ENCODE data around the gene HAUS3. TPM values are rescaled to one million over a fixed set of nuclear protein-coding genes. Genes with fewer than 3 reads are reported as not detected.

HAUS3 gene
- total and polyA plus RNA-seq, 5 experiments from 2014 or later, result 16.3 to 30.1 (median 22.2) TPM

GRCh38 chr4:2273657-2274319, 31.9 kb upstream of the HAUS3 start:
- DNase-seq (no peak), ATAC-seq (no peak)
- no peaks in the 10 kb centered on the region for H3K27me3 Mint-ChIP-seq
- POLR2A ChIA-PET, result interaction anchor here (0.7 kb wide), 1 partner anchor 139 kb away, joined by 3 read pairs; no protein-coding TSS in a partner anchor
- H3K27ac Mint-ChIP-seq, result peak overlapping the region in 1 of 10 donors; percentile 32
- H3K4me1 Mint-ChIP-seq, result peaks cover 0 to 4% (median 0%) of the 10 kb centered on the region in 4 donors
- no peaks in the 10 kb centered on the region for H3K36me3 Mint-ChIP-seq
- H3K9me3 Mint-ChIP-seq, result no peaks in the 10 kb centered on the region
- H3K4me3 Mint-ChIP-seq, result no peak overlapping the region

- Mint-ChIP-seq H3K36me3 (no peaks in the 10 kb centered on the region), H3K27ac (peak overlapping the region in 1 of 10 donors; percentile 66), H3K9me3 (no peaks in the 10 kb centered on the region), H3K4me1 (peaks cover 0 to 4% (median 0%) of the 10 kb centered on the region in 4 donors), H3K27me3 (no peaks in the 10 kb centered on the region), H3K4me3 (no peak overlapping the region)
- ATAC-seq (no peak), DNase-seq (no peak)
- POLR2A ChIA-PET, result no interaction called here
These were observed 31.3 kb upstream of the HAUS3 start for GRCh38 chr4:2273221-2273620.

- Mint-ChIP-seq H3K36me3 (no peaks in the 10 kb centered on the region), H3K4me1 (peaks cover 0 to 4% (median 0%) of the 10 kb centered on the region in 4 donors), H3K9me3 (no peaks in the 10 kb centered on the region), H3K27me3 (no peaks in the 10 kb centered on the region), H3K27ac (no peak overlapping the region), H3K4me3 (no peak overlapping the region)
- ATAC-seq (no peak), DNase-seq (no peak)
- POLR2A ChIA-PET, result no interaction called here
These were observed 30.9 kb upstream of the HAUS3 start for GRCh38 chr4:2272828-2273120.

GRCh38 chr4:2272026-2272827, 30.3 kb upstream of the HAUS3 start:
- Mint-ChIP-seq H3K9me3 (no peaks in the 10 kb centered on the region), H3K4me3 (no peak overlapping the region), H3K4me1 (peaks cover 0 to 4% (median 0%) of the 10 kb centered on the region in 4 donors), H3K27me3 (no peaks in the 10 kb centered on the region), H3K27ac (peak overlapping the region in 1 of 10 donors; percentile 62), H3K36me3 (no peaks in the 10 kb centered on the region)
- no peak for ATAC-seq
- no peak for DNase-seq
- POLR2A ChIA-PET, result interaction anchor here (1.2 kb wide), 1 partner anchor 10 kb away, joined by 3 read pairs; no protein-coding TSS in a partner anchor

GRCh38 chr4:2271279-2272025, 29.5 kb upstream of the HAUS3 start:
- Mint-ChIP-seq H3K27me3 (no peaks in the 10 kb centered on the region), H3K27ac (no peak overlapping the region), H3K36me3 (no peaks in the 10 kb centered on the region), H3K4me1 (peaks cover 0 to 4% (median 0%) of the 10 kb centered on the region in 4 donors), H3K9me3 (no peaks in the 10 kb centered on the region), H3K4me3 (no peak overlapping the region)
- POLR2A ChIA-PET, result interaction anchor here (1.2 kb wide), 1 partner anchor 9 kb away, joined by 3 read pairs; no protein-coding TSS in a partner anchor
- ATAC-seq (no peak), DNase-seq (no peak)

- no peaks in the 10 kb centered on the region for H3K9me3 Mint-ChIP-seq
- no peak for ATAC-seq
- POLR2A ChIA-PET, result interaction anchor here (0.6 to 1.2 kb wide), 2 partner anchors 8 to 271 kb away, joined by 3 read pairs; no protein-coding TSS in a partner anchor
- H3K4me3 Mint-ChIP-seq, result no peak overlapping the region
- no peaks in the 10 kb centered on the region for H3K27me3 Mint-ChIP-seq
- peaks cover 0 to 4% (median 0%) of the 10 kb centered on the region in 4 donors for H3K4me1 Mint-ChIP-seq
- DNase-seq, result no peak
- no peak overlapping the region for H3K27ac Mint-ChIP-seq
- no peaks in the 10 kb centered on the region for H3K36me3 Mint-ChIP-seq
These were observed 28.6 kb upstream of the HAUS3 start for GRCh38 chr4:2270341-2271165.

GRCh38 chr4:2269618-2270163, 27.8 kb upstream of the HAUS3 start:
- H3K27me3 Mint-ChIP-seq, result no peaks in the 10 kb centered on the region
- H3K9me3 Mint-ChIP-seq, result no peaks in the 10 kb centered on the region
- no peak overlapping the region for H3K27ac Mint-ChIP-seq
- no peak for ATAC-seq
- POLR2A ChIA-PET, result no interaction called here
- no peaks in the 10 kb centered on the region for H3K36me3 Mint-ChIP-seq
- H3K4me1 Mint-ChIP-seq, result peaks cover 0 to 4% (median 0%) of the 10 kb centered on the region in 4 donors
- no peak overlapping the region for H3K4me3 Mint-ChIP-seq
- no peak for DNase-seq

- no peak overlapping the region for H3K4me3 Mint-ChIP-seq
- no peaks in the 10 kb centered on the region for H3K27me3 Mint-ChIP-seq
- ATAC-seq, result no peak
- H3K36me3 Mint-ChIP-seq, result no peaks in the 10 kb centered on the region
- peaks cover 0 to 4% (median 0%) of the 10 kb centered on the region in 4 donors for H3K4me1 Mint-ChIP-seq
- no peak for DNase-seq
- no peaks in the 10 kb centered on the region for H3K9me3 Mint-ChIP-seq
- no peak overlapping the region for H3K27ac Mint-ChIP-seq
- POLR2A ChIA-PET, result no interaction called here
These were observed 27.2 kb upstream of the HAUS3 start for GRCh38 chr4:2269206-2269531.

GRCh38 chr4:2268357-2269205, 26.7 kb upstream of the HAUS3 start:
- H3K36me3 Mint-ChIP-seq, result no peaks in the 10 kb centered on the region
- H3K4me1 Mint-ChIP-seq, result peaks cover 0 to 4% (median under 1%) of the 10 kb centered on the region in 4 donors
- no peaks in the 10 kb centered on the region for H3K9me3 Mint-ChIP-seq
- no peaks in the 10 kb centered on the region for H3K27me3 Mint-ChIP-seq
- no peak for ATAC-seq
- POLR2A ChIA-PET, result no interaction called here
- DNase-seq, result no peak
- H3K27ac Mint-ChIP-seq, result peak overlapping the region in 2 of 10 donors; percentile 24 to 59
- no peak overlapping the region for H3K4me3 Mint-ChIP-seq

GRCh38 chr4:2267841-2268240, 25.9 kb upstream of the HAUS3 start:
- DNase-seq (no peak), ATAC-seq (no peak)
- H3K9me3 Mint-ChIP-seq, result no peaks in the 10 kb centered on the region
- H3K4me3 Mint-ChIP-seq, result no peak overlapping the region
- no peaks in the 10 kb centered on the region for H3K27me3 Mint-ChIP-seq
- H3K36me3 Mint-ChIP-seq, result no peaks in the 10 kb centered on the region
- no peak overlapping the region for H3K27ac Mint-ChIP-seq
- H3K4me1 Mint-ChIP-seq, result peaks cover 0 to 6% (median 3%) of the 10 kb centered on the region in 4 donors
- POLR2A ChIA-PET, result no interaction called here

GRCh38 chr4:2267320-2267811, 25.4 kb upstream of the HAUS3 start:
- DNase-seq (no peak), ATAC-seq (no peak)
- peaks cover 0 to 6% (median 3%) of the 10 kb centered on the region in 4 donors for H3K4me1 Mint-ChIP-seq
- H3K4me3 Mint-ChIP-seq, result no peak overlapping the region
- H3K9me3 Mint-ChIP-seq, result no peaks in the 10 kb centered on the region
- no peaks in the 10 kb centered on the region for H3K36me3 Mint-ChIP-seq
- POLR2A ChIA-PET, result interaction anchor here (0.5 kb wide), 1 partner anchor 930 kb away, joined by 8 read pairs; no protein-coding TSS in a partner anchor
- no peak overlapping the region for H3K27ac Mint-ChIP-seq
- H3K27me3 Mint-ChIP-seq, result no peaks in the 10 kb centered on the region
